ENCODE data around the gene SDK1.
"Not testable (repeated sequence)": the region's sequence is repeated elsewhere in the genome, so short reads cannot be mapped to it uniquely, and the experiment has no call there.

Gene SDK1

GRCh38 chr7:3544202-3544601 is 243.2 kb downstream of the SDK1 start:
- DNase-seq: no peak

- no peak for DNase-seq
Measured at GRCh38 chr7:3548815-3549214, 247.8 kb downstream of the SDK1 start.

GRCh38 chr7:3549601-3550000 is 248.5 kb downstream of the SDK1 start:
- no peak for DNase-seq

- DNase-seq: no peak
Measured at GRCh38 chr7:3551536-3551935, 250.5 kb downstream of the SDK1 start.

GRCh38 chr7:3552499-3552898 is 251.4 kb downstream of the SDK1 start:
- no peak for DNase-seq

- DNase-seq: no peak
Measured at GRCh38 chr7:3558400-3558799, 257.3 kb downstream of the SDK1 start.

- DNase-seq: no peak
Measured at GRCh38 chr7:3559278-3559677, 258.2 kb downstream of the SDK1 start.

GRCh38 chr7:3560495-3560894 is 259.4 kb downstream of the SDK1 start:
- no peak for DNase-seq

- DNase-seq: no peak
Measured at GRCh38 chr7:3561932-3562331, 260.9 kb downstream of the SDK1 start.

- no peak for DNase-seq
Measured at GRCh38 chr7:3564231-3564630, 263.2 kb downstream of the SDK1 start.

- no peak for DNase-seq
Measured at GRCh38 chr7:3568516-3568915, 267.5 kb downstream of the SDK1 start.

GRCh38 chr7:3569643-3570042 is 268.6 kb downstream of the SDK1 start:
- DNase-seq: no peak

GRCh38 chr7:3573151-3573550 is 272.1 kb downstream of the SDK1 start:
- DNase-seq: no peak

GRCh38 chr7:3574386-3574785 is 273.3 kb downstream of the SDK1 start:
- DNase-seq: no peak

GRCh38 chr7:3575753-3576531 is 274.9 kb downstream of the SDK1 start:
- no peak for DNase-seq

GRCh38 chr7:3578399-3578798 is 277.3 kb downstream of the SDK1 start:
- no peak for DNase-seq

GRCh38 chr7:3579638-3580219 is 278.7 kb downstream of the SDK1 start:
- no peak for DNase-seq

GRCh38 chr7:3582145-3582544 is 281.1 kb downstream of the SDK1 start:
- DNase-seq: not testable (repeated sequence)

- DNase-seq: no peak
Measured at GRCh38 chr7:3585826-3586225, 284.8 kb downstream of the SDK1 start.

GRCh38 chr7:3588341-3588740 is 287.3 kb downstream of the SDK1 start:
- DNase-seq: no peak

- no peak for DNase-seq
Measured at GRCh38 chr7:3589752-3590151, 288.7 kb downstream of the SDK1 start.

GRCh38 chr7:3591219-3591618 is 290.2 kb downstream of the SDK1 start:
- DNase-seq: no peak

- no peak for DNase-seq
Measured at GRCh38 chr7:3591944-3592343, 290.9 kb downstream of the SDK1 start.

GRCh38 chr7:3592401-3593134 is 291.5 kb downstream of the SDK1 start:
- DNase-seq: no peak

Measured in inflammatory macrophage treated with lipopolysaccharide for 1 hour (primary cell).